GM21390 (cell line): ENCODE results near the gene RNF112.
"Not testable (repeated sequence)": the region's sequence is repeated elsewhere in the genome, so short reads cannot be mapped to it uniquely, and the experiment has no call there.

Experiments
- ATAC-seq: cut with Tn5 transposase; IDR thresholded peaks from one replicate; pipeline ENCODE4 v1.9.1; 2021; ENCODE audit not compliant: unreplicated experiment

RNF112 gene

DNA sequence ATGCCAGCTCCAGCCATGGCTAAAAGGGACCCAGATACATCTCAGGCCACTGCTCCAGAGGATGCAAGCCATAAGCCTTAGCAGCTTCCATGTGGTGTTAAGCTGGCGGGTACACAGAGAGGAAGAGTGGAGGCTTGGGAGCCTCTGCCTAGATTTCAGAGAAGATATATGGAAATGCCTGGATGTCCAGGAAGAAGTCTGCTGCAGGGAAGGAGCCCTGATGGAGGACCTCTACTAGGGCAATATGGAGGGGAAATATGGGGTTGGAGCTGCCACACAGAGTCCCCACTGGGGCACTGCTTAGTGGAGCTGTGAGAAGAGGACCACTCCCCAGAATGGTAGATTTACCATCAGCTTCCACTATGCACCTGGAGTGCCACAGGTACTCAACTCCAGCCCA is 32.1 kb downstream of the RNF112 start:
- no peak for ATAC-seq

DNA sequence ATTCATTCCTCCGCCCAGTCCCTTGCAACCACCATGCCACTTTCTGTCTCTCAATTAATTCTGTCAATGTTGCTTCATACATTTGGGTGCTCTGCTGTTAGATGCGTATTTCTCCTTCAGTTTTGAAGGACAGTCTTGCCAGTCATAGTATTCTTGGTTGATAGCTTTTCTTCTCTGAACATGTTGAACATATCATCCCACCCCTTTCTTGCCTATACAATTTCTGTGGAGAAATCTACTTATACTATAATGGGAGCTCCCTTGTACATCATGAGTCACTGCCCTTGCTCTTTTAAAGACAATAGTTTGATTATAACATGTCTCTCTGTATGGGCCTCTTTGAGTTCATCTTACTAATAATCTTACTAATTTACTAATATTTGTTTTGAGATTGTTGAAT is 34.1 kb downstream of the RNF112 start:
- ATAC-seq = no peak

DNA sequence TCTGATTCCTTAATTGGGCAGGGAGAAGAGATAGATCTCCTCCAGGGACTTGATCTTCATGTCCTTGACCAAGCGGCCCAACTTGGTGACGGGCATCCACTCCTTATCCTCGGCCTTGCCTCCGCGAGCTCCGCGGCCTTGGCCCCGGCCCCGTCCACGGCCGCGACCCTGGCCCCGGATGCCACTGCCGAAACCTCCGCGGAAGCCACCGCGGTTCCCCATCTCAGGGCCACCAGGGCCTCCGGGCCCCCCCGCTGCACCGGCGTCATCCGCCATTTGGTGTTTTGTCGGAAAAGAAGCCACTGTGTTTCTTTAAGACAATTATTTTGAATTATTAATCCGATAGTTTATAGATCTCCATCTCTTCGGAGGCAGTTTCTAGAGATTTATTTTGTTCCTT is 35.5 kb downstream of the RNF112 start:
- not testable (repeated sequence) for ATAC-seq

DNA sequence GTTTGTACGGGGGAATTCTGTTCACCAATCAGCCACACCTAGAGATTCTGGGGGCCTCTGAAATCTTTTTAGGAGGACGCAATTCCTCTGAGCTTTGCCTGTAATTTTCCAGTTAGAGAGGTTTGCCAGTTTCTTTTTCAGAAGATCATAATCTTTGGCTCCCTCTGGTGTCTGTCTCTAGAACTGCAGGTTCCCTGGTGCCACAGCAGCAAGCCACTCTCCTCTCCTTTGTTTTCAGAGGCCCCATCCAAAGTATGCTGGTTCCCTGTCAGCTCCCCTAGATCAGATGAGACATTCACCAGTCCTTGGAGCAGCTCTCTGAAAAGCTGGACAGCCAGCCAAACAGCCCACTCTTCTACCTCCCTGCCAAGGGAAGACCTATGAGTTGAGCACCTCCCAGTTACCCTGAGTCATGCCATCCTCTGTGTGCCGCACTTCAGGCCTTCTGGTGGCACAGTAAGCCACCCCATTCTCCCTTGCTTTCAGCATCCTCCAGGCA is 36.1 kb downstream of the RNF112 start:
- ATAC-seq = no peak

DNA sequence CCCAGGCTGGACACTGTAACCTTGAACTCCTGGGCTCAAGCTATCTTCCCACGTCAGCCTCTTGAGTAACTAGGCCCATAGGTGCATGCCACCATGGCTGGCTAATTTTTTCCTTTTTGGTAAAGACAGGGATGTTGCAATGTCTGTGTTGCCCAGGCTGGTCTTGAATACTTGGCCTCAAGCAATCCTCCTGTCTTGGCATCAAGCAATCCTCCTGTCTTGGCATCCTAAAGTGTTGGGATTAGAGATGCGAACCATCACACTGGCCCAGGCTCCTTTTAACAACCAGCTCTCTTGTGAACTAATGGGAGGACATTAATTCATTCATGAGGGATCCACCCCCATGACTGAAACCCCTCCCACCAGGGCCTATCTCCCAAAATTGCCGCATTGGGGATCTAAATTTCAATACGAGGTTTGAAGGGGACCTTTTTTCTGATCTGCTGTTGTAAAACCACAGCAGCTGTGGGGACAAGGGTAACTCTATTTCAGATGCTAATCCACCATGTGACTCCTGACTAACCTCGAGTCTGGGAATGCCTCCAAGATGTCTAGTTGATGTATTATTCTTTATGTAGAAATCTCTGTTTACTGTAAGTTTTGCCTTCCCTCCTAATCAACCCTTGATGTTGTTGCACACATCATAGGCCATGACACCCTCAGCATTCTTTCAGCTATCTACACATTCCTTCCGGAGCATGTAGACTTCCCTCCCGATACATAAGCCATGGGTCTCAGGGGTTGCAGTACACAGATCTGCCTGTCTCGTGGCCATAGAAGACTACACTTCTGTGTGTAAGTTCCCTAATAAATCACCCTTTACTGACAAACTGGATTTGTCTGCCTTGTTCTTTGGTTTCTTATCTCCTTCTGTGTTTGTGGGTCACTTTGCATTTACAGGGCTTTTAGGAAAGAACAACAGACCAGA is 37.6 kb downstream of the RNF112 start:
- ATAC-seq = no peak

DNA sequence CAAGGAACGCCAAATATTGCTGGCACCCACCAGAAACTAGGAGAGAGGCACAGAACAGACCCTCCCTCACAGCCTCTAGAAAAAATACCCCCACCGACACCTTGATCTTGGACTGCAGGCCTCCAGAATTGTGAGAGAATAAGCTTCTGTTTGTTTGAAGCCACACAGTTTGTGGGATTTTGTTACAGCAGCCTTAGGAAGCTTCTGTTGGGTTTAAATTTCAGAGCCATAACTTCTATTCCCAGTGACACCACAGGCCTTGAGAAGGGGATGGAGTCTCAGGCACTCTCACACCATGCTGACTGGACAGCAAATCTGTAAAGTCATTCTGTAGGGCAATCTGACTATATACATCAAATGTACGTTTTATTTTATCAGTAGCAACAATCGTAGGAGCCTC is 38.6 kb downstream of the RNF112 start:
- ATAC-seq = no peak

DNA sequence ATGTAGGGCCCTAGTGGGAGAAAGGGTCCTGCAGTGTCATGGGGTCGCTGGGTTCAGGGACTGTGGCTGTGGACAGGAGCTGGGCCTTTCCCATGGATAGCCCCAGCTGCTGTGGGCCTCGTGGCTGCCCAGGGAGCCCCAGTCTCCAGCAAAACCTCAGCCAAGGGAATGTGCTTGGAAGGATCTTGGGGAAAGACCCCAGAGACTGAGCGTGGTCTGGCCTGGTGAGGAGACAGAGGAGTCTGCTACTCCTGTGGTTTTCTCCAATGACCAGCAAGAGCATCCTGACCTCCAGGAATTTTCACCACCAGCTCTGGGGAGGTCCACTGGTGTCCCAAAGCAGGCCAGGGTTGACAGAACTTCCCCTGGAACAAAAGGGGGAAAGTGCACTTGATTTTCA is 42.3 kb downstream of the RNF112 start:
- ATAC-seq = no peak

DNA sequence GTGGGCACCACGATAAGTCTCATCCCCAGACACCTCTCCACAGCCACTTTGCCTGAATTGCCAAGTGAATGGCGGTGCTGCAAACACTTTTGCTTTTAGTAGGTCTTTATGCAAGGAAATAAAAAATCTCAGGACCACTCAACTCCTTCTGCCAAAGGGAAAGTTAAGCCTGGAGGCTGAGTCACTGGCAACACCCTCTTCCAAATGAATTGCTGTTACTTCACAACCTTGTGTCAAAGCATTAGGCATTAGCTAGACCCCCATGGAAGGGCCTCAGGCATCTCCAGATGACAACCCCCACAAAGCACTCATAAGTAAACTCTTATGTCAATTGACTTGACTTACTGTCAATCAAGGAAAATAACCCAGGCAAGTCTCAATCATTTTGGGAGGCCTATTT is 43.0 kb downstream of the RNF112 start:
- ATAC-seq = no peak

DNA sequence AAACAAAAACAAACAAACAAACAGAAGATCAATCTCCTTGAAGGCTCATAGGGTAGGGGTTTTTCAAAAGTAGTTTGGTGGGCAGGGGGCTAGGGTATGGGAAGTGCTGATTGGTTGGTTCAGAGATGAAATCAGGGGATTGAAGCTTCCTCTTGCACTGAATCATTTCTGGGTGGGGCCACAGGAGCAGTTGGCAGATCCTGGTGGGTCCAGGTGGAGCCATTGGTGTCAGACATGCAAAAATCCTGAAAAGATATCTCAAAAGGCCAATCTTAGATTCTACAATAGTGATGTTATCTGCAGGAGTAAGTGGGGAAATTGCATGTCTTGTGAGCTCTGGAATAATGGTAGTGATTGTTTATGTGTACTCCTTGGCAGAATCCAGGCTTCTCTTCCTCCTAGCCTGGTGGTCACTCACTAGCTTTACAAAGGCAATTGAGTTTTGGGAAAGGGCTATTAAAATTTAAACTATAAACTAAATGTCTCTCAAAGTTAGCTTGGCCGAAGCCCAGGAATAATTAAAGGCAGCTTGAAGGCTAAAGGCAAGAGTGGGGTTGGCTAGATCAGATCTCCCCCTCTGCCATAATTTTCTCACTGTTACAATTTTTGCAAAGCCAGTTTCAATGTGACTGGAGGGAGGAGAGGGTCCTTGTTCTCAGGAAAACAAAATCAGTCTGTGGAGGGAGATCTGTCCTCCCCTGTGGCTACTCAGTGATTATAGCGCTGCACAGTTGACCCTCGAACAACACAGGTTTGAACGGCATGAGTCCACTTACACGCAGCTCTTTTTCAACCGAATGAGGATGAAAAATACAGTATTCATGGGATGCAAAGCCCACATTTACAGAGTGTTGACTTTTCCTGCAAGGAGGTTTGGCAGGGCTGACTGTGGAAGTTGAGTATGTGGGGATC is 45.2 kb downstream of the RNF112 start:
- ATAC-seq = no peak

DNA sequence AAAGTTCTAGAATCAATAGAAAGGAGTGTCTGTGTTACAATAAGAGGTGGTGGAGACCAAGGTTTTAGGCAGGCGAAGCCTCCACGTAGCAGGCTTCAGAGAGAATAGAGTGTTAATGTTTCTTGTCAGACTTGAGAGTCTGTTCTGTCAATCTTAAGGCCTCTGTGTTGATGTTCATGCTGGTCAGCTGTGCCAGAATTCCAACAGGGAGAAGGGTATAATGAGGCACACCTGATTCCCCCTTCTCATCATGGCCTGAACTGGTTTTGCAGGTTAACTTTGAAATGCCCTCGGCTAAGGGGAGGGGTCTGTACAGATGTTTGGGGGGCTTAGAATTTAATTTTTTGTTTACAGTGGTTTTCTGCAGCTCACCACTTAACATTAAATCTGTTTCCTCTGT is 46.0 kb downstream of the RNF112 start:
- no peak for ATAC-seq

DNA sequence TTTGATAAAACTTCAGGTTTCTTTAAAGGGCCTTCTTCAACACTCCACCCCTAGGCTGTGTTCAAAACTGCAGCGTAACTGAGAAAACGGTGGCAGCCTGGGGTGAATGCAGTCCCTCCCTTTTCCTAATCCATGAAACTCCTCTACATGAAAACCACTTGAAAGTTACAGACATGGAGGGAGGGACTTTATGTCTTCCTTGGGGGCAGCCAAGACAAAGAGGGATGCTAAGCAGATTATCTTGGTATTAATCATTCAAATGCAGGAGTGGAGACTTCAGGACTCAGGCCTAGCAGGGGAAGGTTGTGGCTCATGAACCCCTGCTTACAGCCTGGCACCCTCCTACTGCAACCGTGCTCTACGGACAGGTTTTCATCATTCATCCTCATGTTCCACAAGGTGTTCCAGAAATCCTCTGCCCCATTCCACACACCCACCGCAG is 46.8 kb downstream of the RNF112 start:
- no peak for ATAC-seq

DNA sequence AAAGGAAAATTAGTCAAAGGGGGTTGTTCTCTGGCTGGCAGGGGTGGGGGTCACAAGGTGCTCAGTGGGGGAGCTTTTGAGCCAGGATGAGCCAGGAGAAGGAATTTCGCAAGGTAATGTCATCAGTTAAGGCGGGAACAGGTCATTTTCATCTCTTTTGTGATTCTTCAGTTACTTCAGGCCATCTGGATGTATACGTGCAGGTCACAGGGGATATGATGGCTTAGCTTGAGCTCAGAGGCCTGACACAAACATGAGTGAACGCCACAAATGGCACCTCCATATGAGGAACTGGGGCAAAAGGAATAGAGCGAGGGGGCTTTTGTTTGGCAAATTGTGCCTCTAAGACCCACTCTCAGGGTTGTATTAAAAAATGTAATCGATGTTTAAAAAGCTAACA is 47.4 kb downstream of the RNF112 start:
- not testable (repeated sequence) for ATAC-seq

DNA sequence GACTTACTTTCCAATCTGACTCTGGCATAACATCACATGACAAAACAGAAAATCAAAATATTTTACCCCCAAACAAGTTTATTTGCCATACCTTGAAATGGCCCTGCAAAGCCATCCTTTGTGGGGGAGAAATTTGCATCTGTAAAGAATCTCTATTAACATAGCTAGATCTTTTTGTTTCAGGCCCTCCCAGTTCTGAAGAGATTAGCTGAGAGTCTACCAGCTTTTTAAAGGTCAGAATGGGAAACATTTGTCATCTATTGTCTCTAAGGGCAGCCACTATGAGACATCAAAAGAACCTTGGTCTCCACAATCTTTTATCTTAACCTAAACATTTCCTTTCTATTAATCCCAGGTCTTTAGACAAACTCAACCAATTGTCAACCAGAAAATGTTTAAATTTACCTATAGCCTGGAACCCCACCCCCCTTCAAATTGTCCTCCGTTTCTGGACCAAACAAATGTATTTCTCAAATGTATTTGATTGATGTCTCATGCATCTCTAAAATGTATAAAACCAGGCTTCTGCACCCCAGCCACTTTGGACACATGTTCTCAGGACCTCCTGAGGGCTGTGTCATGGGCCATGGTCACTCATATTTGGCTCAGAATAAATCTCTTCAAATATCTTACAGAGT is 48.1 kb downstream of the RNF112 start:
- not testable (repeated sequence) for ATAC-seq

DNA sequence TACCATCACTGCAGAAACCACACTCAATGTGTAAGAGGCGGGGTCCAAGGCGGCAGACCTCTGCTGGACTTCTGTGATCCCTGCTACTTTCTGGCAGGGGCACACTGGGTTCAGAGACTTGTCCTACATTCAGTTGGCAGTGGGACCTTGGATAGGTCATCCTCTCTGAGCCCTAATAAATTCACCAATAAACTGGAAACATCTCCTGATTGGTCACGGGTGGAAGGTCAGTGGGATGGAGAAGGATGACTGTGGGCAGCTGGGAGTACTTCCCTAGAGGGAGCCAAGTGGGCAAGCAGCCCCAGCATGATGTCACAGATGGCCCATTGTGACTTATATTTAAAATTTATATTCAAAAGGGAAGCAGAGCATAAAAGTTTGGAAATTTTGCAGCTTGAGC is 49.7 kb downstream of the RNF112 start:
- no peak for ATAC-seq

DNA sequence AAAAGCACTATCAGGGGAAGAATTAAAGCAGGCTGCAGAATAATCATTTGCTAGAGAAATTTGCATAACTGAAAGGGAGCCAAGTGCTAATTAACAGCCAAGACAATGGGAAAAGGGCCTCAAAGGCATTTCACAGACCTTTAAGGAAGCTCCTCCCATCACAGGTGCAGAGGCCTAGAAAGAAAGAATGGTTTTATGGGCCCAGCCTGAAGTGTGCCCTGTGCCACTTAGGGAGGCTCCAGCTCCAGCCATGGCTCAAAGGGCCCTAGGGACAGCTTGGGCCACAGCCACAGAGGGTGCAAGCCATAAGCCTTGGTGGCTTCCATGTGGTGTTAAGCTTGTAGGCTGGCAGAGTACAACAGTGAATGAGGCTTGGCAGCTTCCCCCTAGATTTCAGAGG is 50.1 kb downstream of the RNF112 start:
- no peak for ATAC-seq

DNA sequence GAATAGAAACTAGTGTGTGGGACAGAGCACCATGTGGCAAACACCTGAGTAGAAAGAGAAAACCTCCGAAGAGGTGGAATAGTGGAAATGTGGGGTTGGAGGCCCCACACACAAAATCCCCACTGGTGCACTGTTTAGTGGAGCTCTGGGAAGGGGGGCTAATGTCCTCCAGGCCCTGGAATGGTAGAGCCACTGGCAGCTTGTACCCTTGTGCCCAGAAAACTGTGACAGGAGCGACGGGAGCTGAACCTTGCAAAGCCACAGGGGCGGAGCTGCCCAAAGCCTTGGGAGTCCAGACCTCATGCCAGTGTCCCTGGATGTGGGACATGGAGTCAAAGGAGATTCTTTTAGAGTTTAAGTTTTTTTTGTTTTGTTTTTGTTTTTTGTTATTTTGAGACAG is 50.6 kb downstream of the RNF112 start:
- ATAC-seq = no peak

DNA sequence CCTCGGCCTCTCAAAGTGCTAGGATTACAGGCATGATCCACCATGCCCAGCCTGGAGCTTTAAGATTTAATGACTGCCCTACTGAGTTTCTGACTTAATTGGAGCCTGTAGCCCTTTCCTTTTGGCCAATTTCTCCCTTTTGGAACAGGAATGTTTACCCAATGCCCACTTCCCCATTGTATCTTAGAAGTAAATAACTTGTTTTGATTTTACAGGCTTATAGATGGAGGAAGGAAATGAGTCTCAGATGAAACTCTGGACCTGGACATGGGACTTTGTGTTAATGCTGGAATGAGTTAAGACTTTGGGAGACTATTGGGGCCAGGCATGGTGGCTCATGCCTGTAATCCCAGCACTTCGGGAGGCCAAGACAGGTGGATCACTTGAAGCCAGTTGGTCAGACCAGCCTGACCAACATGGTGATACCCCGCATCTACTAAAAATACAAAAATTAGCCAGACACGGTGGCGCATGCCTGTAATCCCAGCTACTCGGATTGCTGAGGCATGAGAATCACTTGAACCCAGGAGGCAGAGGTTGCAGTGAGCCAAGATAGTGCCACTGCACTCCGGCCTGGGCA is 51.5 kb downstream of the RNF112 start:
- ATAC-seq = not testable (repeated sequence)

DNA sequence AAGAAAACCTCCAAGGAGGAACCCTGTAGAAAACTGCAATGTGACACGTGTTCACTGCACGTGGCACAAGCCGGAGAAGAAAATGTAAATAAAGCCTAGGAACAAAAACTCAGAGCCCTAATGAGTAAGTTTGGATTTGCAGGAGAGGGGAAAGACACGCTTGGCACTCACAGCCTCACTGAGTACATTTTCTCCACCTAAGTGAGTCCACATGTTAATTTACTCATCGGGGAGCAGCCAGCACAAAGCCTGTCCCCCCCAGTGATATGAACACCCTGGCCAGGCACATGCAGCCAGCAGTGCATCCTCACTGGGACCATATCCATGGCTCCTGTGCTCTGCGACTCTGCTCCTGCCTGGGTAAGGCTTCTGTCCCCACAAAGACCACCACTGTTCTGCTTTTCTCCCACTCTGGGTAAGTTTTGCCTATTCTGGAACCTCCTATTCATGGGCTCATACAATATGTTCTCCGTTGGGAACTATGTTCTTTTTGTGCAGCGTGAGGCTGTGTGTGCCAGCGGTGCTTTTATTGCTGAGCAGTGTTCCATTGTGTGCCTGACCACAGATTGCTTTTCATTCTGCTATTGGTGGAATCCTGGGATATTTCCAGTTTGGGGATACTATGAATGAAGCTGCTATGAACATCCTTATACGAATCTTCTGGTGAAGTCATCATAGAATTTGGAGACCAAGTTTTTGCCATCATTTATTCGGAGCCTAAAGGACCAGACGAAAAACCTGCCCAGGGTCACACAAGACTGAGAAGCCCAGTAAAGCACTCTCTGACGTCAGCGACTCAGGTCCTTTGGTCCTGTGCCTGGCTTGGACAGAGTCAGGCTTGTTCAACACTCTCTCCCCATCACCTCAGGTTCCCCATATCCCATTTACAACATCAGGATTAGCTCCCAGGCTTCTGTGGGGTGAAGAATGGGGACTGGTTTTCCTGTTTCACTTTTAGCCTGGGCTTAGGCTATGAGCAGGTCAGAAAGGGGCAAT is 53.3 kb downstream of the RNF112 start:
- no peak for ATAC-seq
